Gastrocnemius medialis (tissue), 4 donors: ENCODE results near the gene SPEM2.

ENCODE experiments used
- POLR2A ChIP-seq, 2 donors: fragments of 450-650 bp; IDR thresholded peaks; one replicate each; pipeline ENCODE4 v1.6.1; 2017; ENCODE audit warnings: antibody characterized with exemption in 2 of 2, mild to moderate bottlenecking in 2 of 2, moderate library complexity in 2 of 2
- TF ChIP-seq, protein P1 (sequence below), 5 experiments: fragments of 450-650 bp in 3 of 5; fragments of 200-600 bp in 2 of 5; sonication (generic) in 2 of 5; IDR thresholded peaks in 4 of 5; conservative IDR thresholded peaks in 1 of 5; 1 replicate in 4 of 5; 2 replicates in 1 of 5; pipeline ENCODE4 v1.5.1; 2016 to 2019; ENCODE audit warnings: antibody characterized with exemption in 5 of 5, mild to moderate bottlenecking in 3 of 5, moderate library complexity in 3 of 5

DNA sequence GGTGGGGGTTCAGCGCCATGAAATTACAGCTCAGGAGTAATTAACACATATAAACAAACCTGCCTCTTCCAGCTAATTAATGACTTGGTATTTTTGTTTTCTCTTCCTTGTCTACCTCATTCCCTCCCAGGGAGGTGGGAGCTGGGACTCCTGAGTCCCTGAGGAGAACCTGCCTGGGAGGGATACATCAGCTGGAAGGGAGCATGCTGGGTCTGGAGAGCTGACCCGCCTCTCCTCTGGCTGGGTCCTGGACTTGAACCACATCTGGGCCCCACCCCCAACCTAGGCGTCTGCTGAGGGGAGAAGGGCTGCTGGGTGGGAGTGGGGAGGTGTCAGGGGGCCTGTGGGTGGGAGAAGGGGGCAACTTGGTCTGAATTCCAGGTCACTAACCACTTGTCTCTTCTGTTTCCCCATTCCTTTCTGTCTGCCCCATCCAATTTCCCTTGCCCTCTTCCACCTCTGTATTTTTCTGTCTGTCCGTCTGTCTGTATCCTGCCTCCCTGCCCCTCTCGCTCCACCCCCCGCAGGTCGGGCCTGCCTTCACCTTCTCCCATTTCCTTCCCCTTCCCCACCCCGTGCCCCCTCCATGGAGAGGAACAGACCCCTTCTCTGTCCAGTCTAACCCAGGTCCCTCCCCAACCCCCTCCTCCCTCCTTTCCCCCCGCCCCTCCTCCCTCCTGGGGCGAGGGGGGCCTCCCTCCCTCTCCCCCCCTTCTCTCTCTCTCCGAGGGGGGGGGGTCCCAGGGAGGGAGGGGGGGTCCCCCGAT, 17.7 kb upstream of the SPEM2 start, which contains the start of gene NLGN2:
- TF ChIP-seq, protein P1, sequence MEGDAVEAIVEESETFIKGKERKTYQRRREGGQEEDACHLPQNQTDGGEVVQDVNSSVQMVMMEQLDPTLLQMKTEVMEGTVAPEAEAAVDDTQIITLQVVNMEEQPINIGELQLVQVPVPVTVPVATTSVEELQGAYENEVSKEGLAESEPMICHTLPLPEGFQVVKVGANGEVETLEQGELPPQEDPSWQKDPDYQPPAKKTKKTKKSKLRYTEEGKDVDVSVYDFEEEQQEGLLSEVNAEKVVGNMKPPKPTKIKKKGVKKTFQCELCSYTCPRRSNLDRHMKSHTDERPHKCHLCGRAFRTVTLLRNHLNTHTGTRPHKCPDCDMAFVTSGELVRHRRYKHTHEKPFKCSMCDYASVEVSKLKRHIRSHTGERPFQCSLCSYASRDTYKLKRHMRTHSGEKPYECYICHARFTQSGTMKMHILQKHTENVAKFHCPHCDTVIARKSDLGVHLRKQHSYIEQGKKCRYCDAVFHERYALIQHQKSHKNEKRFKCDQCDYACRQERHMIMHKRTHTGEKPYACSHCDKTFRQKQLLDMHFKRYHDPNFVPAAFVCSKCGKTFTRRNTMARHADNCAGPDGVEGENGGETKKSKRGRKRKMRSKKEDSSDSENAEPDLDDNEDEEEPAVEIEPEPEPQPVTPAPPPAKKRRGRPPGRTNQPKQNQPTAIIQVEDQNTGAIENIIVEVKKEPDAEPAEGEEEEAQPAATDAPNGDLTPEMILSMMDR (IDR thresholded peaks at IDR 0.05 in 4 of 5, conservative IDR thresholded peaks at IDR 0.05 in 1 of 5) = no peak
- no peak for TF ChIP-seq POLR2A (IDR thresholded peaks at IDR 0.05)
